Osteocyte (in vitro differentiated cells): ENCODE measurements around the gene GPC4. TPM values are rescaled to one million over a fixed set of nuclear protein-coding genes. Genes with fewer than 3 reads are reported as not detected.
A peak's percentile ranks its signal among the peaks of the same experiment; 100 is the strongest.

Source experiments
- DNase-seq: peaks from one replicate; pipeline ENCODE4 v3.0.0; 2021; ENCODE audit warnings: mixed read lengths; ENCODE audit not compliant: unreplicated experiment; ENCODE audit errors: extremely low spot score
- H3K27ac Mint-ChIP-seq: one replicate; pipeline ENCODE4 v1.8.0; 2021; ENCODE audit warnings: mild to moderate bottlenecking, mixed read lengths; ENCODE audit not compliant: unreplicated experiment
- H3K27me3 Mint-ChIP-seq: one replicate; pipeline ENCODE4 v1.8.0; 2021; ENCODE audit warnings: mixed read lengths; ENCODE audit not compliant: unreplicated experiment
- H3K36me3 Mint-ChIP-seq: one replicate; pipeline ENCODE4 v1.8.0; 2021; ENCODE audit warnings: mixed read lengths; ENCODE audit not compliant: unreplicated experiment
- H3K4me1 Mint-ChIP-seq: one replicate; pipeline ENCODE4 v1.8.0; 2021; ENCODE audit warnings: mixed read lengths; ENCODE audit not compliant: unreplicated experiment
- H3K4me3 Mint-ChIP-seq: one replicate; pipeline ENCODE4 v1.8.0; 2021; ENCODE audit warnings: mild to moderate bottlenecking, moderate library complexity, mixed read lengths; ENCODE audit not compliant: unreplicated experiment
- H3K9me3 Mint-ChIP-seq: one replicate; pipeline ENCODE4 v1.8.0; 2021; ENCODE audit warnings: mixed read lengths; ENCODE audit not compliant: unreplicated experiment
- CTCF ChIP-seq: fragments of 200-600 bp; sonication (generic); IDR thresholded peaks from 2 replicates; pipeline ENCODE4 v1.5.0; 2021; ENCODE audit warnings: antibody characterized with exemption, mild to moderate bottlenecking, moderate library complexity
- total RNA-seq: library from RNA; stranded (reverse); gene quantifications from 2 replicates; pipeline ENCODE4 v1.2.1, GENCODE V29; 2021

Gene GPC4
- total RNA-seq, 1 donor from 2014 or later: 98.0 TPM

DNA sequence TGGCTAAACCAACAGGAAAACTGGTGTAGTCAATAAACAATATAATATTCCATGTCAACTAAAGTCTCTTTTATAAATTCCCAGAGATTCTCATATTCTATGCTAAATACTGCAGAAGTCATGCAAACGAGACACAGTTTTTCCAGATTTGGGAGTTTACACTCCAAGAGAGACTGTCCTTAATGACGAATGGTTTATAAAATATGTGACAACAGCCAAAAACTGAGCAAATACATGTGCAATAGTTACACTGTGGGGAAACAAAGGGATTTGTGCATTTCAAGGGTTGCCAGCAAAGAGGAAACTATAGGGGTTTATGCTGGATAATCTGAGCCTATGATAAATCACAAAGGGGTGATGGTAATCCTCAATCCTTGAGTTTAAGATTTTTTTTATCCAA lies 75.7 kb downstream of the GPC4 start:
- Mint-ChIP-seq H3K4me3 (no peak overlapping the region), H3K36me3 (peaks cover 12% of the 10 kb centered on the region), H3K27ac (no peak overlapping the region), H3K27me3 (no peaks in the 10 kb centered on the region), H3K9me3 (no peaks in the 10 kb centered on the region), H3K4me1 (peaks cover 6% of the 10 kb centered on the region)
- TF ChIP-seq CTCF: no peak
- DNase-seq: no peak

GRCh38 chrX:133337250-133337649 lies 78.0 kb downstream of the GPC4 start:
- H3K36me3 Mint-ChIP-seq: peaks cover 15% of the 10 kb centered on the region
- H3K9me3 Mint-ChIP-seq: no peaks in the 10 kb centered on the region
- no peak for TF ChIP-seq CTCF
- H3K27me3 Mint-ChIP-seq: no peaks in the 10 kb centered on the region
- no peak overlapping the region for H3K27ac Mint-ChIP-seq
- H3K4me3 Mint-ChIP-seq: no peak overlapping the region
- no peak for DNase-seq
- peaks cover 6% of the 10 kb centered on the region for H3K4me1 Mint-ChIP-seq

GRCh38 chrX:133335027-133335426 lies 80.3 kb downstream of the GPC4 start:
- DNase-seq: no peak
- Mint-ChIP-seq H3K9me3 (no peaks in the 10 kb centered on the region), H3K4me1 (peaks cover 9% of the 10 kb centered on the region), H3K36me3 (peaks cover 13% of the 10 kb centered on the region), H3K4me3 (no peak overlapping the region), H3K27ac (no peak overlapping the region), H3K27me3 (no peaks in the 10 kb centered on the region)
- peak; percentile 80 for TF ChIP-seq CTCF

- H3K4me1 Mint-ChIP-seq: peaks cover 24% of the 10 kb centered on the region
These were observed 82.0 kb downstream of the GPC4 start for GRCh38 chrX:133333154-133333750.

DNA sequence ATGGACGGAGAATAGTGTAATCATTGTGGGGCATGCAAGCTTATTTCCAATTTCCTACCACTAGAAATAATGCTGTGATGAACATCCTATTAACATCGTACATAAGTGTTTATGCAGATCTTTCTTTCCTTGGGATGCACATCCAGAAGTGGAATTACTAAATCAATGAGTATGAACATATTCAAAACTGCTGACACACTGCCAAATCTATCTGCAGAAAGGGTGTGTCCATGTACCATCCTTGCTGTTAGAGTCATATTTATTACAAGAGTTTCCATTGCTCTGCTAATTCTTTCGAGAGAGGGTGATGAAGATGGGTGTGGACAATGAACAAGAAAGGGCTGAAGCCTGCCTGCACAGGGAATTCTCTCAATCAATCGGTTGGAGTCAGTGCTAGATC lies 82.6 kb downstream of the GPC4 start:
- peaks cover 25% of the 10 kb centered on the region for H3K4me1 Mint-ChIP-seq
- peaks cover 6% of the 10 kb centered on the region for H3K36me3 Mint-ChIP-seq
- no peaks in the 10 kb centered on the region for H3K27me3 Mint-ChIP-seq
- DNase-seq: no peak
- no peak for TF ChIP-seq CTCF
- H3K4me3 Mint-ChIP-seq: no peak overlapping the region
- H3K9me3 Mint-ChIP-seq: no peaks in the 10 kb centered on the region
- no peak overlapping the region for H3K27ac Mint-ChIP-seq

More at GRCh38 chrX:133333154-133333750, 82.0 kb downstream of the GPC4 start:
- Mint-ChIP-seq H3K36me3 (peaks cover 9% of the 10 kb centered on the region), H3K4me3 (no peak overlapping the region), H3K27ac (no peak overlapping the region), H3K9me3 (no peaks in the 10 kb centered on the region), H3K27me3 (no peaks in the 10 kb centered on the region)
- DNase-seq: no peak
- TF ChIP-seq CTCF: no peak
